Lung (tissue), 12 donors: ENCODE results near the gene PRKG2. TPM values are rescaled to one million over a fixed set of nuclear protein-coding genes. Genes with fewer than 3 reads are reported as not detected.

Experiments used
- ATAC-seq: fragments of 200-7000 bp; cut with Tn5 transposase; one replicate; pipeline ENCODE4 v1.9.1; 2020; ENCODE audit warnings: moderate number of reproducible peaks; ENCODE audit not compliant: insufficient read depth, low FRiP score
- DNase-seq, 3 donors: peaks; one replicate each; pipeline ENCODE4 v3.0.0-alpha.2; 2013 to 2017
- H3K27ac ChIP-seq, 2 donors: one replicate each; pipeline ENCODE4 v1.5.1; 2013; ENCODE audit warnings: mild to moderate bottlenecking in 2 of 2, moderate library complexity in 2 of 2, control low read depth in 1 of 2, inconsistent platforms in 1 of 2, low read depth in 1 of 2, low read length in 1 of 2
- H3K27me3 ChIP-seq, 3 donors: one replicate each; pipeline ENCODE4 v1.5.1; 2013; ENCODE audit warnings: low read length in 2 of 3; ENCODE audit not compliant: control insufficient read depth in 3 of 3, insufficient read depth in 3 of 3
- H3K36me3 ChIP-seq, 4 donors: one replicate each; pipeline ENCODE4 v1.5.1; 2013; ENCODE audit warnings: low read length in 4 of 4, mild to moderate bottlenecking in 1 of 4, moderate library complexity in 1 of 4; ENCODE audit not compliant: control insufficient read depth in 4 of 4, insufficient read depth in 4 of 4
- H3K4me1 ChIP-seq, 5 donors: one replicate each; pipeline ENCODE4 v1.5.1; 2013; ENCODE audit warnings: low read length in 5 of 5, mild to moderate bottlenecking in 2 of 5, moderate library complexity in 1 of 5; ENCODE audit not compliant: control insufficient read depth in 5 of 5, insufficient read depth in 5 of 5
- H3K4me3 ChIP-seq: one replicate; pipeline ENCODE4 v1.5.1; 2013; ENCODE audit warnings: mild to moderate bottlenecking, control low read depth, moderate library complexity
- H3K9ac ChIP-seq, 2 donors: one replicate each; pipeline ENCODE4 v1.5.1; 2013; ENCODE audit warnings: low read length in 2 of 2, control low read depth in 1 of 2; ENCODE audit not compliant: insufficient read depth in 1 of 2
- H3K9me3 ChIP-seq, 4 donors: one replicate each; pipeline ENCODE4 v1.5.1; 2013; ENCODE audit warnings: low read length in 3 of 4, mild to moderate bottlenecking in 1 of 4, moderate library complexity in 1 of 4; ENCODE audit not compliant: control insufficient read depth in 4 of 4, insufficient read depth in 3 of 4
- WGBS, 2 donors: extraction: QIAGEN DNeasy Blood & Tissue Kit; methylation state at CpG; one replicate each; pipeline ENCODE4 v1.1.7; 2013; 5-methylcytosine and 5-hydroxymethylcytosine counted together
- polyA plus RNA-seq, 2 donors: library from polyadenylated mRNA; stranded (reverse); fragments of 200-250 nt; gene quantifications; one replicate each; pipeline ENCODE4 v1.2.1, GENCODE V29; 2013
- total RNA-seq, 2 donors: library from RNA; depleted of rRNA in 1 of 2; stranded (reverse); fragments of >200 nt in 1 of 2; gene quantifications; one replicate each; pipeline ENCODE4 v1.2.1, GENCODE V29; 2014 to 2021
- TF ChIP-seq, protein P1 (sequence below): IDR thresholded peaks from 2 replicates; pipeline ENCODE4 v1.5.1; 2012; ENCODE audit warnings: mild to moderate bottlenecking; ENCODE audit errors: control extremely low read depth, extremely low read depth
- donor health status: control.
- donor health status: control.
- donor health status: Bipolar disorder and iron deficiency.
- donor health status: healthy.
- donor health status: DM: yes; HTN: yes; CAD: no.

The PRKG2 gene
- total and polyA plus RNA-seq, 4 donors = 0.06 to 4.2 (median 2.7) TPM

DNA sequence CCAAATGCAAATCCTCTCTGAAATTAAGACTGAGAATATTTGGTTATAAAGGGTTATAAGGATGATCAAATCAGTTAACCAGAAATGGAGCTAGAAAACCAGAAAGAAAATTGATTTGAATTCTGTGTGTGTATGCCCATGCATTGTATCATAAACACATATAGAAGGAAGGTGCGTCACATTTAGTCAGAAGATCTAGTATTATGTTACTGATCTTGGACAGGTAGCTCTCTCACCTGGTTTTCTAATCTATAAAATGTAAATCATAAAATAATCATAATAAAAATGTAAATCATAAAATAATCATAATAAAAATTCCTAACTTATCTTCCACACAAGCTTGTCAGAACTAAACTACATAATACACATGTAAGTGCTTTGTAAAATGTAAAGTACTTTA lies 105.7 kb downstream of the PRKG2 start:
- no peak overlapping the region for H3K9ac ChIP-seq
- ATAC-seq (no peak), DNase-seq (no peak)
- H3K4me3 ChIP-seq = no peak overlapping the region
- H3K4me1 ChIP-seq = no peaks in the 10 kb centered on the region
- H3K27ac ChIP-seq = no peak overlapping the region
- no peaks in the 10 kb centered on the region for H3K27me3 ChIP-seq
- 93 to 96% methylated on average over 1 of the region's 1 CpG for WGBS, 2 donors
- H3K36me3 ChIP-seq = no peaks in the 10 kb centered on the region
- H3K9me3 ChIP-seq = no peaks in the 10 kb centered on the region
- TF ChIP-seq, protein P1, sequence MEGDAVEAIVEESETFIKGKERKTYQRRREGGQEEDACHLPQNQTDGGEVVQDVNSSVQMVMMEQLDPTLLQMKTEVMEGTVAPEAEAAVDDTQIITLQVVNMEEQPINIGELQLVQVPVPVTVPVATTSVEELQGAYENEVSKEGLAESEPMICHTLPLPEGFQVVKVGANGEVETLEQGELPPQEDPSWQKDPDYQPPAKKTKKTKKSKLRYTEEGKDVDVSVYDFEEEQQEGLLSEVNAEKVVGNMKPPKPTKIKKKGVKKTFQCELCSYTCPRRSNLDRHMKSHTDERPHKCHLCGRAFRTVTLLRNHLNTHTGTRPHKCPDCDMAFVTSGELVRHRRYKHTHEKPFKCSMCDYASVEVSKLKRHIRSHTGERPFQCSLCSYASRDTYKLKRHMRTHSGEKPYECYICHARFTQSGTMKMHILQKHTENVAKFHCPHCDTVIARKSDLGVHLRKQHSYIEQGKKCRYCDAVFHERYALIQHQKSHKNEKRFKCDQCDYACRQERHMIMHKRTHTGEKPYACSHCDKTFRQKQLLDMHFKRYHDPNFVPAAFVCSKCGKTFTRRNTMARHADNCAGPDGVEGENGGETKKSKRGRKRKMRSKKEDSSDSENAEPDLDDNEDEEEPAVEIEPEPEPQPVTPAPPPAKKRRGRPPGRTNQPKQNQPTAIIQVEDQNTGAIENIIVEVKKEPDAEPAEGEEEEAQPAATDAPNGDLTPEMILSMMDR = no peak

DNA sequence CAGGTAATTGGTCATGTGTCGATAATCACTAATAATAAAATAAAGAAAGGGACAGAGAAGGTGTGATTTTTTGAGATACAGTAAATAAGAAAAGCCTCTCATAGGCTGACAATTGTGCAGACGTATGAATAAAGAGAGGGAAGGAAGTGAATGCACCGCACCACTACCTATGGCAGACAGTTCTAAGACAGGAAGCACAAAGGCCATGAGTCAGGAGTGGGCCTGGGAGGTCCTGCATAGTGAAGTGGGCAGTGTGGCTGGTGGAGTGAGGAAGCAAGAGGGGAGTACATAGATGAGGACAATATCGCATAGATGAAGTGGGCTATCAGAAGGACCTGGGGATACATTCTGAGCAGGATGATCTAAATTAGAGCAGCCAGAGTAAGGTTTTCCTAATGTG lies 108.9 kb downstream of the PRKG2 start:
- H3K9ac ChIP-seq = no peak overlapping the region
- no peak overlapping the region for H3K4me3 ChIP-seq
- H3K4me1 ChIP-seq = no peaks in the 10 kb centered on the region
- H3K27me3 ChIP-seq = no peaks in the 10 kb centered on the region
- H3K27ac ChIP-seq = no peak overlapping the region
- H3K9me3 ChIP-seq = no peaks in the 10 kb centered on the region
- ATAC-seq (no peak), DNase-seq (no peak)
- 62 to 77% methylated on average over 4 of the region's 4 CpGs for WGBS, 2 donors
- TF ChIP-seq, protein P1 = no peak
- H3K36me3 ChIP-seq = no peaks in the 10 kb centered on the region

DNA sequence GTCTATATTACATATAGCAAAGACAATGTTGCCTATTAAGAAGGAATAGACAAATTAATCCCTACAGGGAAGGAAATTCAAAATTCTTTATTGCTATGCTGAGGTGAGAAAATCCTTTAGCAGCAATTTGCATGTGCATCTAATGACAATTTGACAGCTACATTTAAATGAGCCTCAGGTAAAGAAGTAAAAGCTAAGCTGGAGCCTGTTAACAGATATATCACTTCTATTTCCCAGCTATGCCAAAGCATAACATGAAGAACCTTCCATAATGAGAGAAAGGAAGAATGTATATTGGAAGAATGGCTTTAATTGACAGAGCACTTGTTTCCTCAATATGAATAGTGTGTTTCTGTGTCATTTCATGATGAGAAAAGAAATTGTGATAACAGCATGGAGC lies 112.9 kb downstream of the PRKG2 start:
- no peaks in the 10 kb centered on the region for H3K9me3 ChIP-seq
- no peaks in the 10 kb centered on the region for H3K36me3 ChIP-seq
- no peaks in the 10 kb centered on the region for H3K4me1 ChIP-seq
- H3K4me3 ChIP-seq = no peak overlapping the region
- no peak overlapping the region for H3K27ac ChIP-seq
- no peaks in the 10 kb centered on the region for H3K27me3 ChIP-seq
- DNase-seq (no peak), ATAC-seq (no peak)
- H3K9ac ChIP-seq = no peak overlapping the region
- TF ChIP-seq, protein P1 = no peak

GRCh38 chr4:81096566-81096965 lies 118.5 kb downstream of the PRKG2 start:
- Histone ChIP-seq H3K9ac (no peak overlapping the region), H3K27ac (no peak overlapping the region), H3K36me3 (no peaks in the 10 kb centered on the region), H3K9me3 (no peaks in the 10 kb centered on the region), H3K4me1 (no peaks in the 10 kb centered on the region), H3K4me3 (no peak overlapping the region), H3K27me3 (no peaks in the 10 kb centered on the region)
- 90 to 98% methylated on average over 1 of the region's 1 CpG for WGBS, 2 donors
- no peak for ATAC-seq
- DNase-seq = peak in 1 of 3 donors; percentile 11
- TF ChIP-seq, protein P1 = no peak
